Embryonic facial prominence (tissue), 1 donor: ENCODE results near the gene UMOD.

ENCODE experiments used
- DNase-seq: peaks from one replicate; pipeline ENCODE4 v3.0.0-alpha.2; 2016; ENCODE audit errors: extremely low spot score

Gene UMOD

GRCh38 chr16:20301840-20302239, 50.7 kb downstream of the UMOD start:
- no peak for DNase-seq

- DNase-seq: no peak
These were observed 52.0 kb downstream of the UMOD start for GRCh38 chr16:20300312-20301097.

GRCh38 chr16:20298452-20298851, 54.1 kb downstream of the UMOD start:
- no peak for DNase-seq

- no peak for DNase-seq
These were observed 61.0 kb downstream of the UMOD start for GRCh38 chr16:20291208-20292206.

GRCh38 chr16:20289571-20289970, 62.9 kb downstream of the UMOD start:
- DNase-seq: no peak

GRCh38 chr16:20285993-20286499, 66.5 kb downstream of the UMOD start:
- no peak for DNase-seq
